WTC11 (cell line): ENCODE data around the gene TYROBP. TPM values are rescaled to one million over a fixed set of nuclear protein-coding genes. Genes with fewer than 3 reads are reported as not detected.
"Not testable (repeated sequence)": the region's sequence is repeated elsewhere in the genome, so short reads cannot be mapped to it uniquely, and the experiment has no call there.

Source experiments
- ATAC-seq: fragments of 200-7000 bp; cut with Tn5 transposase; 2 replicates; pipeline ENCODE4 v1.10.0; 2021; ENCODE audit warnings: mild to moderate bottlenecking, moderate library complexity
- CTCF ChIA-PET: fragments of 300-600 bp; sonication (Branson Sonifier 250); formaldehyde crosslinking; loops from one replicate; lab custom pipeline; 2021; ENCODE audit warnings: antibody characterized with exemption; lab: Charles Lee
- POLR2A ChIA-PET: fragments of 350-600 bp; sonication (Branson Sonifier 250); formaldehyde crosslinking; loops from one replicate; lab custom pipeline; 2021; ENCODE audit warnings: antibody characterized with exemption; lab: Charles Lee
- DNase-seq: peaks from one replicate; pipeline ENCODE4 v3.0.0; 2021; ENCODE audit warnings: low spot score
- H3K27ac Mint-ChIP-seq: 2 replicates; pipeline ENCODE4 v1.8.0; 2021; ENCODE audit warnings: mixed read lengths
- H3K27me3 Mint-ChIP-seq: 2 replicates; pipeline ENCODE4 v1.8.0; 2021; ENCODE audit warnings: low read depth, mild to moderate bottlenecking, moderate library complexity, mixed read lengths
- H3K36me3 Mint-ChIP-seq: 2 replicates; pipeline ENCODE4 v1.8.0; 2021; ENCODE audit warnings: mixed read lengths
- H3K4me1 Mint-ChIP-seq: 2 replicates; pipeline ENCODE4 v1.8.0; 2022; ENCODE audit warnings: mixed read lengths
- H3K4me3 Mint-ChIP-seq: 2 replicates; pipeline ENCODE4 v1.8.0; 2021; ENCODE audit warnings: mild to moderate bottlenecking, moderate library complexity, mixed read lengths
- H3K9me3 Mint-ChIP-seq: 2 replicates; pipeline ENCODE4 v1.8.0; 2021; ENCODE audit warnings: mixed read lengths
- CTCF ChIP-seq: fragments of 200-600 bp; IDR thresholded peaks from 2 replicates; pipeline ENCODE4 v1.8.0; 2022; ENCODE audit warnings: antibody characterized with exemption
- E2F4 ChIP-seq: sonication (generic); formaldehyde crosslinking; IDR thresholded peaks from 2 replicates; pipeline ENCODE4 v1.8.1; 2022; ENCODE audit warnings: low read depth, mild to moderate bottlenecking, moderate library complexity, missing genetic modification reagents, borderline replicate concordance
- E2F5 ChIP-seq: sonication (generic); formaldehyde crosslinking; IDR thresholded peaks from 2 replicates; pipeline ENCODE4 v1.8.1; 2022; ENCODE audit warnings: mild to moderate bottlenecking, moderate library complexity, missing genetic modification reagents
- EMX1 ChIP-seq: fragments of 250-450 bp; sonication (Bioruptor Pico); IDR thresholded peaks from 2 replicates; pipeline ENCODE4 v1.8.0; 2021; ENCODE audit warnings: mild to moderate bottlenecking
- SP1 ChIP-seq: sonication (generic); formaldehyde crosslinking; conservative IDR thresholded peaks from 2 replicates; pipeline ENCODE4 v1.8.1; 2022; ENCODE audit warnings: missing genetic modification reagents
- ZBTB21 ChIP-seq: sonication (generic); formaldehyde crosslinking; IDR thresholded peaks from 2 replicates; pipeline ENCODE4 v1.8.1; 2023; ENCODE audit warnings: mild to moderate bottlenecking, missing genetic modification reagents, borderline replicate concordance
- ZNF138 ChIP-seq: sonication (generic); formaldehyde crosslinking; conservative IDR thresholded peaks from 2 replicates; pipeline ENCODE4 v1.8.1; 2022; ENCODE audit warnings: mild to moderate bottlenecking, moderate library complexity, missing genetic modification reagents
- ZNF232 ChIP-seq: sonication (generic); formaldehyde crosslinking; IDR thresholded peaks from 2 replicates; pipeline ENCODE4 v1.8.0; 2022; ENCODE audit warnings: mild to moderate bottlenecking, missing genetic modification reagents
- ZNF281 ChIP-seq: sonication (generic); formaldehyde crosslinking; IDR thresholded peaks from 2 replicates; pipeline ENCODE4 v1.8.0; 2023; ENCODE audit warnings: mild to moderate bottlenecking, missing genetic modification reagents
- ZNF416 ChIP-seq: fragments of 250-450 bp; sonication (Bioruptor Pico); IDR thresholded peaks from 2 replicates; pipeline ENCODE4 v1.9.0; 2021; ENCODE audit warnings: mild to moderate bottlenecking, inconsistent platforms
- ZNF512 ChIP-seq: sonication (generic); formaldehyde crosslinking; IDR thresholded peaks from 2 replicates; pipeline ENCODE4 v1.8.1; 2022; ENCODE audit warnings: missing genetic modification reagents, borderline replicate concordance
- ZNF671 ChIP-seq: fragments of 250-450 bp; sonication (Bioruptor Pico); IDR thresholded peaks from 2 replicates; pipeline ENCODE4 v1.8.0; 2021; ENCODE audit warnings: mild to moderate bottlenecking
- total RNA-seq: library from RNA; stranded (reverse); gene quantifications from 3 replicates; pipeline ENCODE4 v1.2.3, GENCODE V29; 2021

The TYROBP gene
- total RNA-seq, 1 experiment from 2014 or later: 0.46 TPM

GRCh38 chr19:35895911-35896642, 12.0 kb downstream of the TYROBP start:
- ChIA-PET POLR2A (no interaction called here), CTCF (no interaction called here)
- TF ChIP-seq ZNF416 (CRISPR knock-in tag): no peak
- TF ChIP-seq CTCF: no peak
- no peak for TF ChIP-seq ZNF138 (CRISPR knock-in tag)
- TF ChIP-seq ZNF232 (CRISPR knock-in tag): no peak
- no peak for TF ChIP-seq E2F4 (CRISPR knock-in tag)
- no peaks in the 10 kb centered on the region; the same call in 1 of the 2 replicates for H3K27me3 Mint-ChIP-seq
- DNase-seq: no peak
- no peaks in the 10 kb centered on the region; the same call in 1 of the 2 replicates for H3K4me1 Mint-ChIP-seq
- H3K27ac Mint-ChIP-seq: no peak overlapping the region
- no peak overlapping the region for H3K4me3 Mint-ChIP-seq
- no peaks in the 10 kb centered on the region for H3K9me3 Mint-ChIP-seq
- H3K36me3 Mint-ChIP-seq: peaks cover 38% of the 10 kb centered on the region
- ATAC-seq: no peak

- no peak for TF ChIP-seq SP1 (CRISPR knock-in tag)
- TF ChIP-seq ZNF281 (CRISPR knock-in tag): no peak
- TF ChIP-seq ZNF671: no peak
- no peak for TF ChIP-seq ZNF512 (CRISPR knock-in tag)
- no peak for TF ChIP-seq ZBTB21 (CRISPR knock-in tag)
- no peak for TF ChIP-seq EMX1 (CRISPR knock-in tag)
- TF ChIP-seq E2F5 (CRISPR knock-in tag): no peak
- Mint-ChIP-seq H3K9me3 (no peaks in the 10 kb centered on the region), H3K4me3 (no peak overlapping the region), H3K36me3 (peaks cover 51% of the 10 kb centered on the region), H3K27me3 (no peaks in the 10 kb centered on the region), H3K4me1 (no peaks in the 10 kb centered on the region), H3K27ac (no peak overlapping the region)
- ATAC-seq (no peak), DNase-seq (no peak)
- POLR2A ChIA-PET: no interaction called here
- CTCF ChIA-PET: no interaction called here
Observed at GRCh38 chr19:35894342-35894741, 13.8 kb downstream of the TYROBP start.

- DNase-seq, CTCF ChIA-PET, H3K27me3 Mint-ChIP-seq, H3K4me3 Mint-ChIP-seq, H3K4me1 Mint-ChIP-seq, ATAC-seq, H3K27ac Mint-ChIP-seq, POLR2A ChIA-PET, H3K9me3 Mint-ChIP-seq: not testable (repeated sequence)
- peaks cover 66% of the 10 kb centered on the region for H3K36me3 Mint-ChIP-seq
Observed at GRCh38 chr19:35891819-35892218, 16.3 kb downstream of the TYROBP start.
